HepG2 (cell line): ENCODE data around the gene KLHDC8B. TPM values are rescaled to one million over a fixed set of nuclear protein-coding genes. Genes with fewer than 3 reads are reported as not detected.
A peak's percentile ranks its signal among the peaks of the same experiment; 100 is the strongest.

Experiments
- DBP ChIP-seq: sonication (generic); formaldehyde crosslinking; IDR thresholded peaks from 2 replicates; pipeline ENCODE4 v1.4.0; 2020; ENCODE audit warnings: missing genetic modification reagents; ENCODE audit errors: not compliant biosample characterization
- DR1 ChIP-seq: sonication (generic); formaldehyde crosslinking; IDR thresholded peaks from 2 replicates; pipeline ENCODE4 v1.8.0; 2021; ENCODE audit warnings: mild to moderate bottlenecking, missing genetic modification reagents, inconsistent platforms
- ETV5 ChIP-seq: IDR thresholded peaks from 2 replicates; pipeline ENCODE4 v1.6.1; 2018; ENCODE audit warnings: missing biosample characterization, missing genetic modification reagents, inconsistent platforms, borderline replicate concordance
- GATA4 ChIP-seq: sonication (generic); IDR thresholded peaks from 2 replicates; pipeline ENCODE4 v1.6.1; 2016; ENCODE audit warnings: antibody characterized with exemption, low read depth, borderline replicate concordance
- HNF4G ChIP-seq, 2 experiments: sonication (generic) in 1 of 2; formaldehyde crosslinking in 1 of 2; IDR thresholded peaks; 2 replicates each; pipeline versions ENCODE4 v1.4.0 to v1.6.1; 2011 to 2020; ENCODE audit warnings: borderline replicate concordance in 2 of 2, low read depth in 2 of 2, mild to moderate bottlenecking in 2 of 2, low read length in 1 of 2, missing genetic modification reagents in 1 of 2, moderate library complexity in 1 of 2
- HNRNPL ChIP-seq: fragments of 200-400 bp; formaldehyde crosslinking; IDR thresholded peaks from 2 replicates; pipeline ENCODE4 v1.6.1; 2017; ENCODE audit warnings: mild to moderate bottlenecking, low read depth, low read length
- JUN ChIP-seq: sonication (generic); formaldehyde crosslinking; IDR thresholded peaks from 2 replicates; pipeline ENCODE4 v1.4.0; 2020; ENCODE audit warnings: mild to moderate bottlenecking, missing genetic modification reagents
- MED13 ChIP-seq: sonication (generic); formaldehyde crosslinking; IDR thresholded peaks from 2 replicates; pipeline ENCODE4 v1.5.0; 2020; ENCODE audit warnings: missing genetic modification reagents
- NKX3-1 ChIP-seq: sonication (generic); formaldehyde crosslinking; IDR thresholded peaks from 2 replicates; pipeline ENCODE4 v1.5.0; 2020; ENCODE audit warnings: missing genetic modification reagents
- PAWR ChIP-seq: sonication (generic); formaldehyde crosslinking; IDR thresholded peaks from 2 replicates; pipeline ENCODE4 v1.4.0; 2020; ENCODE audit warnings: missing genetic modification reagents, mild to moderate bottlenecking, borderline replicate concordance
- PITX1 ChIP-seq: sonication (generic); formaldehyde crosslinking; IDR thresholded peaks from 2 replicates; pipeline ENCODE4 v1.5.1; 2020; ENCODE audit warnings: mild to moderate bottlenecking, missing genetic modification reagents
- REPIN1 ChIP-seq: sonication (generic); formaldehyde crosslinking; IDR thresholded peaks from 2 replicates; pipeline ENCODE4 v1.8.0; 2022; ENCODE audit warnings: missing genetic modification reagents, low read depth, mild to moderate bottlenecking, borderline replicate concordance
- SMAD9 ChIP-seq: sonication (generic); formaldehyde crosslinking; IDR thresholded peaks from 2 replicates; pipeline ENCODE4 v1.5.1; 2020; ENCODE audit warnings: mild to moderate bottlenecking, missing genetic modification reagents
- SRF ChIP-seq: IDR thresholded peaks from 2 replicates; pipeline ENCODE4 v1.6.1; 2011; ENCODE audit warnings: mild to moderate bottlenecking, low read depth, low read length, moderate library complexity
- TGIF2 ChIP-seq: IDR thresholded peaks from 2 replicates; pipeline ENCODE4 v1.6.1; 2016; ENCODE audit warnings: control low read depth, missing compliant biosample characterization
- U2AF1 ChIP-seq: fragments of 200-400 bp; formaldehyde crosslinking; optimal IDR thresholded peaks from 2 replicates; pipeline ENCODE3; 2017; ENCODE audit warnings: mild to moderate bottlenecking, low read depth, low read length
- ZFP1 ChIP-seq: IDR thresholded peaks from 2 replicates; pipeline ENCODE4 v1.6.1; 2016
- ZFX ChIP-seq: sonication (generic); formaldehyde crosslinking; IDR thresholded peaks from 2 replicates; pipeline ENCODE4 v1.4.0; 2020; ENCODE audit warnings: mild to moderate bottlenecking, low read depth, missing genetic modification reagents, moderate library complexity
- ZMAT5 ChIP-seq: sonication (generic); formaldehyde crosslinking; IDR thresholded peaks from 2 replicates; pipeline ENCODE4 v1.5.0; 2020; ENCODE audit warnings: mild to moderate bottlenecking, low read depth, missing genetic modification reagents, borderline replicate concordance
- ZNF17 ChIP-seq: sonication (generic); formaldehyde crosslinking; IDR thresholded peaks from 2 replicates; pipeline ENCODE4 v1.5.0; 2020; ENCODE audit warnings: mild to moderate bottlenecking, missing genetic modification reagents
- ZNF451 ChIP-seq: sonication (generic); formaldehyde crosslinking; IDR thresholded peaks from 2 replicates; pipeline ENCODE4 v1.5.0; 2020; ENCODE audit warnings: mild to moderate bottlenecking, missing genetic modification reagents
- ZNF562 ChIP-seq: sonication (generic); formaldehyde crosslinking; IDR thresholded peaks from 2 replicates; pipeline ENCODE4 v1.8.0; 2022; ENCODE audit warnings: missing genetic modification reagents, borderline replicate concordance
- ZNF660 ChIP-seq: sonication (generic); formaldehyde crosslinking; IDR thresholded peaks from 2 replicates; pipeline ENCODE4 v1.5.1; 2020; ENCODE audit warnings: mild to moderate bottlenecking, low read depth, missing genetic modification reagents, borderline replicate concordance
- ZNF703 ChIP-seq: sonication (generic); formaldehyde crosslinking; IDR thresholded peaks from 2 replicates; pipeline ENCODE4 v1.5.1; 2020; ENCODE audit warnings: missing genetic modification reagents, mild to moderate bottlenecking, moderate library complexity, borderline replicate concordance
- ZNF709 ChIP-seq: sonication (generic); formaldehyde crosslinking; IDR thresholded peaks from 2 replicates; pipeline ENCODE4 v1.5.0; 2020; ENCODE audit warnings: mild to moderate bottlenecking, missing genetic modification reagents
- ZNF841 ChIP-seq: sonication (generic); formaldehyde crosslinking; IDR thresholded peaks from 2 replicates; pipeline ENCODE4 v1.8.1; 2023; ENCODE audit warnings: missing genetic modification reagents, borderline replicate concordance
- polyA plus RNA-seq, 8 experiments: library from polyadenylated mRNA; depleted of rRNA in 3 of 8; stranded (reverse) in 7 of 8; unstranded in 1 of 8; fragments of >200 nt; fragmentation: Illumina TruSeq in 4 of 8; extraction: Trizol in 4 of 8; gene quantifications; 2 replicates each; pipeline versions ENCODE4 v1.2.1 to v1.2.3, GENCODE V29; 2011 to 2016; ENCODE audit warnings: low read depth in 4 of 8, missing spikeins in 1 of 8, mixed read lengths in 1 of 8; ENCODE audit not compliant: insufficient read depth in 1 of 8
- total RNA-seq, 5 experiments: library from RNA; depleted of rRNA; stranded (reverse); fragments of >200 nt; fragmentation: Illumina TruSeq; extraction: Trizol; gene quantifications; 2 replicates each; pipeline ENCODE4 v1.2.3, GENCODE V29; 2016; ENCODE audit warnings: low read depth in 1 of 5
- TF ChIP-seq, protein P1 (sequence below): sonication (generic); formaldehyde crosslinking; IDR thresholded peaks from 2 replicates; pipeline ENCODE4 v1.5.1; 2020; ENCODE audit warnings: missing genetic modification reagents, mild to moderate bottlenecking, borderline replicate concordance

KLHDC8B gene
- total and polyA plus RNA-seq, 2 of the 13 experiments (the other 11 are each of a cell fraction or from before 2014, with no cell fraction given) = 17.2 to 17.8 TPM

DNA sequence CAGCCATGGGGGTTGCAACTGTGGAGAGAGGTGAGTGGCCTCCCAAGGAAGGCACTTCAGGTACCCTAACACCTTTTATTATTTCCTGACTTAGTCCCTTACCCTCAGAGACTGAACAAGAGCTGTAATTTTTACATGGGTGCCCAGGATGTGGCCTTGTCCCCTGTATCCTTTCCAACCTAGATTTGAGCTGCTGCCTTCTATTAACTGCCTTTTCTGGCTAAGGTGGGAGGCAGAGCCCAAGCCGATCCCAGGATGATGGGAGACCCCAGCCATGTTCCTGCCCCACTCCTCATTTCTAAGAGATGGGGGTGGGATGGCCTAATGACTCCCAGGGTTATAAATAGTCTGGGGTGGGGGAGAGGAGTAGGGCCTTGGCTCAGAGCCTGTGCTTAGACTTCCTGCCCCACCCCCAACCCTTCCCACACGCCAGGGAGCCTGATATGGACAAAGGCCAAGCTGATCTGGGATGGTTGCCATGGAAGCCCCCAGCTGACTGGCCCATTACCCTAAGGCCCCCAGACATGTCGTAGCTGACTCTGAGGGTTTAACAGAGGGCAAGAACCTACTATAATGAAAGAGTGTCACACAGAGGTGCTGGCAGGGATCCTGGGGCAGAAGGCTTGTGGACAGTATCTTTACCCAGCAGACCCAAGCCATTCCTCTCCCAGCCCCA lies 1.9 kb downstream of the KLHDC8B start (continued):
- TF ChIP-seq SMAD9 = no peak
- no peak for TF ChIP-seq ZNF17 (CRISPR knock-in tag)
- no peak for TF ChIP-seq ZFP1
- TF ChIP-seq GATA4 = no peak
- no peak for TF ChIP-seq MED13 (CRISPR knock-in tag)
- TF ChIP-seq NKX3-1 (CRISPR knock-in tag) = no peak
- peak; percentile 2; the same call in 1 of the 2 replicates for TF ChIP-seq ZFX (CRISPR knock-in tag)
- TF ChIP-seq ZNF703 = no peak
- no peak for TF ChIP-seq PAWR (CRISPR knock-in tag)
- TF ChIP-seq ZNF709 (CRISPR knock-in tag) = no peak
- no peak for TF ChIP-seq TGIF2 (CRISPR knock-in tag)
- TF ChIP-seq ETV5 = 0 out of 2 replicates have a peak, but pooled peaks have one; percentile 13
- TF ChIP-seq DR1 (CRISPR knock-in tag) = no peak
- TF ChIP-seq, protein P1, sequence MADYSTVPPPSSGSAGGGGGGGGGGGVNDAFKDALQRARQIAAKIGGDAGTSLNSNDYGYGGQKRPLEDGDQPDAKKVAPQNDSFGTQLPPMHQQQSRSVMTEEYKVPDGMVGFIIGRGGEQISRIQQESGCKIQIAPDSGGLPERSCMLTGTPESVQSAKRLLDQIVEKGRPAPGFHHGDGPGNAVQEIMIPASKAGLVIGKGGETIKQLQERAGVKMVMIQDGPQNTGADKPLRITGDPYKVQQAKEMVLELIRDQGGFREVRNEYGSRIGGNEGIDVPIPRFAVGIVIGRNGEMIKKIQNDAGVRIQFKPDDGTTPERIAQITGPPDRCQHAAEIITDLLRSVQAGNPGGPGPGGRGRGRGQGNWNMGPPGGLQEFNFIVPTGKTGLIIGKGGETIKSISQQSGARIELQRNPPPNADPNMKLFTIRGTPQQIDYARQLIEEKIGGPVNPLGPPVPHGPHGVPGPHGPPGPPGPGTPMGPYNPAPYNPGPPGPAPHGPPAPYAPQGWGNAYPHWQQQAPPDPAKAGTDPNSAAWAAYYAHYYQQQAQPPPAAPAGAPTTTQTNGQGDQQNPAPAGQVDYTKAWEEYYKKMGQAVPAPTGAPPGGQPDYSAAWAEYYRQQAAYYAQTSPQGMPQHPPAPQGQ = no peak
- TF ChIP-seq ZNF451 (CRISPR knock-in tag) = no peak
- TF ChIP-seq ZNF841 (CRISPR knock-in tag) = no peak
- TF ChIP-seq ZNF562 = no peak
- TF ChIP-seq PITX1 = no peak
- TF ChIP-seq DBP (CRISPR knock-in tag) = no peak
- TF ChIP-seq ZMAT5 (CRISPR knock-in tag) = no peak
- no peak for TF ChIP-seq JUN (CRISPR knock-in tag)
- no peak for TF ChIP-seq HNRNPL
- 0 out of 2 replicates have a peak, but pooled peaks have one; percentile 24 for TF ChIP-seq REPIN1 (CRISPR knock-in tag)
- TF ChIP-seq SRF = 0 out of 2 replicates have a peak, but pooled peaks have one; percentile 41
- no peak for TF ChIP-seq HNF4G (IDR thresholded peaks at IDR 0.05; ENCODE audit: borderline replicate concordance, low read depth, low read length)
- TF ChIP-seq HNF4G (CRISPR knock-in tag; IDR thresholded peaks at IDR 0.05; ENCODE audit: borderline replicate concordance, low read depth) = no peak
- no peak for TF ChIP-seq ZNF660
- no peak for TF ChIP-seq U2AF1
